NCI-H748 treated with DMSO at 0.1 percent for 48 hours (cell line): ENCODE results near the gene IGFL1.
"Not testable (repeated sequence)": the region's sequence is repeated elsewhere in the genome, so short reads cannot be mapped to it uniquely, and the experiment has no call there.

ENCODE experiments used
- DNase-seq: peaks from one replicate; lab custom pipeline; 2025; lab: John Stamatoyannopoulos, UW

Gene IGFL1

DNA sequence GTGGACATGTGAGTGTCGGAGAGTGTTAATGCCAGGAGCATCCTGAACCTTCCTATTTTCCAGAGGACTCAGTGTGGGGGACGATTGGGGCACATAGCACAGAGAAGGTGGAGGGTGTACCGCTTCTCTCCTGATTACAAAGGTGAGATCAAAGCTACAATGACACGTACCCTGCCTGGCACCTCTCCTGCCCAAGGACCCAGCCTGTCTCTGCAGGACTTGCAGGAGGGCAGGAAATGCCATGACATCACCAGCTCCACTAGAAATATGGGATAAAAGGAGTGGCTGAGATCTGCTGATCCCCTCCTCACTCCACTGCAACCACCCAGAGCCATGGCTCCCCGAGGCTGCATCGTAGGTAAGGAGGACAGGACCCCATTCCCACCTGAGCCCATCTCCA, at the start of gene IGFL1:
TSS of gene IGFL1 (plus strand) at position 301 of the 400 bp plus-strand sequence. CDS start at position 334, 33 bp downstream.
- DNase-seq: no peak

DNA sequence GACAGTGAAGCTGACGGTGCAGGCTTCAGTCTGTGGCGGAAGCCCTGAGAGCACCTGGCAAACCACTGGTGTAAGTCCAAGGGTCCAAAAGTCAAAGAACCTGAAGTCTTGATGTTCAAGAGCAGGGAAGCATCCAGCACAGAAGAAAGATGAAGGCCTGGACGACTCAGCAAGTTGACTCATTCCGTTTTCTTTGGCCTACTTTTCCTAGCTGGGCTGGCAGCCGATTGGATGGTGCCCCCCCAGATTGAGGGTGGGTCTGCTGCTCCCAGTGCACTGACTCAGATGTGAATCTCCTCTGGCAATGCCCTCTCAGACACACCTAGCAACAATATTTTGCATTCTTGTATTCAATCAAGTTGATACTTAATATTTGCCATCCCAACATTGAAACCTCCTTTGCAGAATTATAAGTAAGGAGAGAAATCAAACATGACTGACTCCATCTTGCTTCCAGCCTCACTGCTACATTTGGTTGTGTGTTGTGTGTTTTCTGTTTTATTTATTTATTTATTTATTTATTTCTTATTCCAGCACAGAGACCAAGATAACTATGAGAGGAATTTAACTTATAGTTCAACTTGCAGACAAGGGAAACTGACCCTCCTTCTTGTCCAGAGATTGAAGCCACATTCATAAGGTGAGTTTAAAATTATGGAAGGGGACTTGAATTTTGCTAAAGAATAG, 48.7 kb upstream of the IGFL1 start:
- DNase-seq: no peak

DNA sequence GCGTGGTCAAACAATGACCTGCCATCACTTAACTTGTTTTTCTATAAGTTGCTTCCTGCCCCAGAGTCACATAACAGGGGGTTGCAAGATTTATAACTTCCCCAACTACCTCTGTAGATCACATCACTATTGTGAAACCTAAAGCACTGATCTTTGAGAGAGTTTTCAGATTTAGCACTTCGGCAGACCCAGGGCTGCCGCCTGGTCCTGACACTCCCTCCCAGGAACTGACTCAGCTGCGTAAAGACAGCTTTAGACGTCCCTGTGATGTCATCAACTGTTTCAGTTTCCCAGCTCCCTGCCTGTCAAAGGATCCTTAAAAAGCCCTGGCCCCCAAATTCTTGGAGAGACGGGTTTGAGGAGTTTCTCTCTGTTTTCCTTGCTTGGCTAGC, 48.2 kb upstream of the IGFL1 start:
- no peak for DNase-seq

DNA sequence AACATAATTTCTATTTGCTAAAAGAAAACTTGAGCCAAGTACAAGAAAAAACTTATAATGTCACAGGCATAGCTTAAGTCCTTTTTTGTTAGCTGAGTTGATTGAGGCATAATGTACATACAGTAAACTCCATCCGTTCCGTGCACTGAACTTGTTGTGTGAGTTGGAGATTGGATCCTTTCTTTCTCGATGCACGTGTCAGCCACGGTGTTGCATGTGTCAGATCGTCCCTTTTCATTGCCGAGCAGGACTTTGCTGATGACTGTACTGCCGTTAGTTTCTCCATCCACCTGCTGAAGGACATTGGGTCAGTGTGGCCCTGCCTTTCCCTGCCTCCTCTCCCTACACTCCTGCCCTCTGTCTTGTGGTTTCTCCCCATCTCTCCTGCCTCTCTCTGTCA, 47.1 kb upstream of the IGFL1 start:
- DNase-seq: no peak

DNA sequence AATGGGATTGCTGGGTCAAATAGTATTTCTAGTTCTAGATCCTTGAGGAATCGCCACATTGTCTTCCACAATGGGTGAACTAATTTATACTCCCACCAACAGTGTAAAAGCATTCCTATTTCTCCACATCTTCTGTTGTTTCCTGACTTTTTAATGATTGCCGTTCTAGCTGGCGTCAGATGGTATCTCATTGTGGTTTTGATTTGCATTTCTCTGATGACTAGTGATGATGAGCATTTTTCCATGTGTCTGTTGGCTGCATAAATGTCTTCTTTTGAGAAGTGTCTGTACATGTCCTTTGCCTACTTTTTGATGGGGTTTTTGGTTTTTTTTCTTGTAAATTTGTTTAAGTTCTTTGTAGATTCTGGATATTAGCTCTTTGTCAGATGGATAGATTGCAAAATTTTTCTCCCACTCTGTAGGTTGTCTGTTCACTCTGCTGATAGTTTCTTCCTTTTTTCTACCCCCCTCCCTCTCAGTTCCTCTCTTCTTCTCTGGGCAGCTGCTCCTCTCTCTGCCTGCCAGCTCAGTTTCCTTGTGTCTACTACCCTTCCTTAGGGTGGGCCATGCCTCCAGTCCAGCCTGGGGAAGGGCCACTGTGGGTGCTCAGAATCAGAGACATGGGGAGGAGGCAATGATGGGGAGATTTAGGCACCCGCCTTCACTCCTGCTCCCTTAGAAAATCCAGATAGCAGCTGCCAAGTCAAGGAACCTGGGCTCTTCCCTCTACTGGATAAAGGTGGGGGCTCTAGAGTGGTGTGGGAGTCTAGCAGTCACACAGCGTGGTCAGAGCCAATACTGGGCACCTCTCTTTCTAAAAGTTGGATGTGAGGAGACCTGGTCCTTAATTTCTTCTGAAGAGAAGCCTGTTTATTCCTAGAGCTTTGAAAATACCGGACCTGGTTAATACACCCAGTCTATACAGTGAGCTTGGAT, 44.5 kb upstream of the IGFL1 start:
- not testable (repeated sequence) for DNase-seq

DNA sequence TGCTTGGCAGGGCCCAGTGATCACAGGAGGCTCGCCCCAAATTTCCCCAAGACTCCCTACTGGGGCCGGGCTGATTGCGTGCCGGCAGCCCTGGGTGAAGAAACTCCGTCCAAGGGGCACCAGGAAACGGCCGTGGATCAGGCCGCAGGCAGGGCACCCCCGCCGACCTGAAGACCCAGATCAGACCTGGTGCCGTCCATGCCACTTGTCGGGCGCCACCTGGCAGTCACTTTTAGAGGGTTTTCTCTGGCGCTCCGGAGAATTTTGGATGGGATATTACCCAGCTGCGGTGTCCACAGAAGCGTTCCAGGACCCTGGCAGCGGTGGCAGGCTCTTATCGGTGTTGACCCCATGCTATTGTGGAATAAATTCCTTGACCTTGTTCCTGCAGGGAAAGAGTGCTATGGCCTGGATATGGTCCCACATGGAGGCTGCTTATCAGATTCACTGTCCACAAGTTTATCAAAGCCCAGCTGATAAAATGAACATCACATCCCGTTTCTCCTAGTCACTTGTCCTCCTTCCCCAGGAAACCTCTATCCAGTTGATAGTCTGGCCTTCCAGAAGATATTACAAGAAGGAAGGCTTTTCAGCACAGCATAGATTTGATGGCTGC, 43.3 kb upstream of the IGFL1 start:
- DNase-seq: no peak

DNA sequence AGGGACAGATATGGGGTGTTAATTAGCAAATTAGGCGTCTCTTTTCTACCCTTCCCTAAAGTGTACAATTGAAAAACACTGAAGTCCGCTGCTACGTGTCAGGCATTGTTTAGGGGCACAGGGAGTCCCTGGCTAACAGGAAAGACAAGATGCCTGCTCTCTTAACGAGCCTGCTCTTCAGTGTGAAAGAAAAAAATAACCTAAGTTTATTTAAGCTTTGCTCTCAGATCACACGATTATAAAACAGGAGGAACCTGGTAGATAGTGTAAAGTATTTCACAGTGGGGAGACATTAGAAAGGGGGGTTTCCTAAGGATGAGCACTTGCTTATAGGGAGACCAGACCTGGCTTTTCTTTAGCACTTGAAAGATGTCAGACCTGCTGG, 42.8 kb upstream of the IGFL1 start:
- no peak for DNase-seq

DNA sequence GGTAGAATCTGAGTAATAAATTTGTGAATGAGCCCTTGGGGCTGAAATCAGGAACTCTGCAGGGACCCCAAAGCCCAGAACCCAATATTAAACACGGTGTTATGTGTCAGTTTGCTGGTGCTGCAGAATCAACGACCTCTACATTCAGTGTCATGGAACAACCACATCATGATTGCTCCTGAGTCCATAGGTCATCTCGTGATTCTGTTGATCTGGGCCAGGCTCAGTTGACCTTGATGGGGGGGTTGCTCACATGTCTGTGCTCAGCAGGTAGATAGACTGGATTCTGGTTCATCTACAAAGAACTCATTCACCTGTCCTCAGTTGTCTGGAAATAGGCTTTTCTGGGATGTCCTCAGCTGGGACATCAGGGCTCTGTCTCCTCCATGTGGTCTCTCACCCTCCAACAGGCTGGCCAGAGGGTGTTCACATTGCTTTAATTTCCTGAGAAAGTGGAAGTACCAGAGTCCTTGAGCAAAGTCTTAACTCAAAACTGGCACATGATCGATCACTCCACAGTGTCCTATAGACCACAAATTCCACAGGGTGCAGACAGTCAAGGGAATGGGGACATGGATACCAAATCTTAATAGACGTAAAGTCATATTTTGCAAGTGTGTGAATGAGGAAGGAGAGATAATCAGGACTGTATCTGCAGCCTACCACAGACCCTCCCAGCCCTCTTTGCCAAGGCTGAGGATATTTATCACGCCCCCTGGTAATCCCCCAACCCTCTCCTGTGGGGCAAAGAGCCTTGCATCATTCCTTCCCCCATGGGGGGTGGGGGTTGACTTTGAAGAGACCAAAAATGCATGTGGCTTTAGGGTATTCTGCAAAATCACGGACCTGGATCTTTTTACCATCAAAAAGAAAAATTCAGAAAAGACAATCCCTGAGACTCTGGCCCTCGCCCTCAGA, 39.3 kb upstream of the IGFL1 start:
- no peak for DNase-seq

DNA sequence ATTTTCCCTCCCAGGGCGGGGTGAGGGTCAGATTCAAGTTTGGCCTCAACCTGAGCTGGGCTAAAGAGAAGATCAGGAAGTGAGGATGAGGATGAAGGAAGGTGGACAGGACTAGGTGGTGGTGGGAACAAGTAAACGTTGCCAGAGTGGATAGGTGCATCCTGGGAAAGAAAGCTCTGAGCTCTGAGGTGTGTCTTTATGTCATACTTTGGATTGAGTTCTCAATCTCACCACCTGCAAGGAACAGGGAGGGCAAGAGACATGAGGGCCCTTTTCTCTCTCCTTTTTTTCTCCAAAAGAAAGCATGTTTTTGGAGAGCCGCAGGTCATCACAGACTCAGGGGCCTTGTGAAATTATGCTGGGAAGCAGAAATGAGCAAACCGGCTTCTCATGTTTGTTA, 38.2 kb upstream of the IGFL1 start:
- DNase-seq: no peak

DNA sequence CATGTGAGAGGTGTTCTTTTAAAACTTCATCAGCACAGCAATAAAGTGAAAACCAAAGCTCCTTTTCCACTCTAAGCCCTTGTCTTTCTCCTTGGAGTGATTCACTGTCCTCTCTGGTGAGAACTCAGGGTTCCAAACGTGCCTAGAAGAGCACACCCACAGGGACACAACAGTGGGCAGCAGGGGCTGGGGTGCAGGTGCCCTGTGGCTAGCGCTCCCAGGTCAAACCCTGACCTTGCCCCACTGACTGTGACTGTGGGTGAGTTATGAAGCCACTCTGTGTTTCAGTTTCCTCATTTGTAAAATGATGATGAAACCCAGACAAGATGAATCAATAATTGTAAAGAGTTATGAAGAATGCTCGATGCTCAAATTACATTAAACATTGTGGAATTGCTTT, 37.6 kb upstream of the IGFL1 start:
- DNase-seq: no peak

DNA sequence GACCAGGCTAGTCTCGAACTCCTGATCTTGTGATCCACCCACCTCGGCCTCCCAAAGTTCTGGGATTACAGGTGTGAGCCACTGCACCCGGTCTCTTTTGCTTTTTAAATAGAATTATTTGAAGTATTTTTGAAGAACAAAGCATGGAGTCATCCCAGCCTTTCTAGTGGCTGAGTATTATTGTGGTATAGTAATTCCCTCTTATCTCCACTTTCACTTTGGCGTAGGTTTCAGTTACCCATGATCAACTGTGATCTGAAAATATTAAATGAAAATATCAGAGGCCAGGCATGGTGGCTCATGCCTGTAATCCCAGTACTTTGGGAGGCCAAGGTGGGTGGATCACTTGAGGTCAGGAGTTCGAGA, 36.9 kb upstream of the IGFL1 start:
- DNase-seq: not testable (repeated sequence)

DNA sequence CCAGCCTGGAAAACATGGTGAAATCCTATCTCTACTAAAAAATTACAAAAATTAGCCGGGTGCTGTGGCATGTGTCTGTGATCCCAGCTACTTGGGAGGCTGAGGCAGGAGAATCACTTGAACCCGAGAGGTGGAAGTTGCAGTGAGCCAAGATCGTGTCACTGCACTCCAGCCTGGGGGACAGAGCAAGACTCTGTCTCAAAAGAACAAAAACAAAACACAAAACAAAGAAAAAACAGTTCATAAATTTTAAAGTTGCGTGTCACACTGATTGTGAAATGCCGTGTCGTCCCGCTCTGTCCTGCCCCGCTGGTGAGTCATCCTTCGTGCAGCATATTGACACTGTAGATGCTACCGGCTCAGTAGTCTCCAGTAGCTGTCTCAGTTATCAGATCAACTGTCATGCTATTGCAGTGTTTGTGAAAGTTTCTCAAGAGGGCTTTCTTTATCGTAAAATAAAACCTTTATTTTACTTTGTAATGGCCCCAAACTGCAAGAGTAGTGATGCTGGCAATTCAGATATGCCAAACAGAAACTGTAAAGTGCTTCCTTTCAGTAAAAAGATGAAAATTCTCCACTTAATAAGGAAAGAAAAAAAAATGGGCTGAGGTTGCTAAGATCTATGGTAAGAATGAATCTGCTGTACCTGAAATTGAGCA, 36.4 kb upstream of the IGFL1 start:
- DNase-seq: peak; percentile 7

DNA sequence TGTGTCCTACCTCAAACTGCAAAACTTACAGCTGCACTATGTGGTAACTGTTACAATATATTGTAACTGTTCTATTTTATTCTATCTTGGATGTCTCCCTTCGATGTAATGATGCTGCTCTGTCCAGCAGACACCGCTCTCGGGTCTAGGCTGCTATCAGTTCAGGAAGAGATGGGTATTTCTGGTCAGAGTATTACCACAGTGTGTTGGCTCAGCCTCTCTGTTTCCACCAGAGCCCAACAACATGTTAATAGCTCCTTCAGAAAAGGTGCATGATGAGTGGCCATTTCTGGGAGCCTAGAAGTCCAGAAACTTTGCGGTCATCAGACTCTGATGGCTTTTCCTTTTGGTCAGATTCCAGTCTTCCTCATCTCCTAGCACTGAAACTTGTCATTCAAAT, 35.9 kb upstream of the IGFL1 start:
- DNase-seq: no peak

DNA sequence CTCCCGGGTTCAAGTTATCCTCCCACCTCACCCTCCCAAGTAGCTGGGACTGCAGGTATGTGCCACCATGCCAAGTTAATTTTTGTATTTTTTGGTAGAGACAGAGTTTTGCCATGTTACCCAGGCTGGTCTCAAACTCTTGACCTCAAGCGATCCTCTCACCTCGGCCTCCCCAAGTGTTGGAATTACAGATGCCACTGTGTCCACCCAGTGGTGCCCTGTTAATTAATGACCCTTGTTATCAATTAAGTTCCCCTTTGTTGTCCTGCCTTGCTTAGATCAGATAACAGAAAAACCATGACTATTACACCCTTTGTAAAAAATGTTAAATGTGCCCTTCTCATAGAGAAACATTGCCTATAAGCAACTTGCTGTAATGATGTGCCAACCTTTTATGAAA, 34.4 kb upstream of the IGFL1 start:
- DNase-seq: no peak

DNA sequence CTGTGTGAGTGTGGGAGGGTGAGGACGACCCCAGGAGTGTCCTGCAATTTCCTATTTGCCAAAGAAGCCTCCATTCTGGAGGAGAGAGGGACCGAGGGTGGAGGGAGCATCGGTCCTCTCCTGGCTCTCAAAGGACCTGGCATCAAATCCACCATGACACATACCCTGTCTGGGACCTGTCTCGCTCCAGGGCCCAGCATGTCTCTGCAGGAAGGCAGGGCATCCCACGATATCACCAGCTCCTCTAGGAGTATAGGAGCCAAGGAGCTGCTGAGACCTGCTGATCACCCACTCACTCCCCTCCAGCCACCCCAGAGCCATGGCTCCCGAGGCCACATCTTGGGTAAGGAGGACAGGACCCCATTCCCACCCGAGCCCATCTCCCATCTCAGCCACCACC, 33.6 kb upstream of the IGFL1 start:
- not testable (repeated sequence) for DNase-seq

DNA sequence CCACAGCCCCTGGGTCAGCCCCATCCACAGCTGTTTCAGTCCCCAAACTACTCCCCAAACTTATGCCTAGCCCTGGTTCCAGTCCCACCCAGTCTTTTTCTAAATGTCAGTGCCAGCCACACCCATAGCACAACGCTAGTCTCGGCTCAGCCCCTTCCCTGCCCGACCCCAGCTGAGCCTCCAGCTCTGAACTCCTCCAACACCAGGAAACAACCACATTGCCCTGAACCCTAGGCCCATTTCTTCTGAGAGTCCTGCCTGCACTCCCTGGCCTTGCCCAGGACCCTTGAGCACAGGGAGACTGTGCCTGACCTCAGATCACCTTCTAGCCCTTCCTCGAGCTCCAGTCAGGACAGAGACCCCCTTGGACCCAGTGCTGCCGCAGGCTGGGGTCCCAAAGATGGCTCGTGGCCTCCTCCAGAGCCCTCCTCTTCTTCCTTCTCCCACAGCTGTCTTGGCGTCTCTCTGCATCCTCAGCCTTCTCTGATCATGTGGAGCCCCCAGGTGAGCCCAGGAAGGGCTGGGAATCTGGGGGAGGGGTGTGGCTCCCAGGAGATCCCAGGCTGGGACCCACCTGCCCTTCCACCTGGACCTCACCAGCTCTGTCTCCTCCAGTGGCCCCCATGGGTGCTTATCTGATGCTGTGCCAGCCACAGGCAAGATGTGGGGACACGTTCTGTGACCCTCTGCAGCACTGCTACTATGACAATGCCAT, 33.0 kb upstream of the IGFL1 start:
- DNase-seq: no peak

DNA sequence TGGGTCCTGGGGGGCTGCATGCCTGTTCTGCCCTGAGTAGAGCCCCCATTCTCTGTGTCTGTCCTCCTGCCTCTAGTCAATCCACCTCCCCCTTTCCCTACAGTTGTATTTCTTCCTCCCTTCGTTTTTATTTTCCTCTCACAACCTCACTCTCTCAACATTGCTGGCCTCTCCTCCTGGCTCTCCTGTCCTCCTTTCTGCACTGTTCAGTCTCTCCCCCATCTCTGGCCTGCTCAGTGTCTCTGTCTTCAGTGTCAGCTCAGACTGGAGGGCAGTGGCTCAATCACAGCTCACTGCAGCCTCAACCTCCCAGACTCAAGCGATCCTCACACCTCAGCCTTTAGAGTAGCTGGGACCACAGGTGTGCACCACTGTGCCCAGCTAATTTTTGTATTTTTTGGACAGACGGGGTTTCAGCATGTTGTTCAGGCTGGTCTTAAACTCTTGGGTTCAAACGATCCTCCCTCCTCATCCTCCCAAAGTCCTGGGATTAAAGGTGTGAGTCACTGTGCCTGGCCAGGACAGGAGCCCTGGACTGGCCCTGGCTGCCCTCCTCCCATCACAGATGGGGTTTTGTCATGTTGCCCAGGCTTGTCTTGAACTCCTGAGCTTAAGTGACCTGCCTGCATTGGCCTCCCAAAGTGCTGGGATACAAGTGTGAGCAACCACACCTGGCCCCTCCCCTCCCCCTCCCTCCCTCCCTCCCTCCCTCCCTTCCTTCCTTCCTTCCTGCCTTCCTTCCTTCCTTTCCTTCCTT, 32.0 kb upstream of the IGFL1 start:
- DNase-seq: no peak

DNA sequence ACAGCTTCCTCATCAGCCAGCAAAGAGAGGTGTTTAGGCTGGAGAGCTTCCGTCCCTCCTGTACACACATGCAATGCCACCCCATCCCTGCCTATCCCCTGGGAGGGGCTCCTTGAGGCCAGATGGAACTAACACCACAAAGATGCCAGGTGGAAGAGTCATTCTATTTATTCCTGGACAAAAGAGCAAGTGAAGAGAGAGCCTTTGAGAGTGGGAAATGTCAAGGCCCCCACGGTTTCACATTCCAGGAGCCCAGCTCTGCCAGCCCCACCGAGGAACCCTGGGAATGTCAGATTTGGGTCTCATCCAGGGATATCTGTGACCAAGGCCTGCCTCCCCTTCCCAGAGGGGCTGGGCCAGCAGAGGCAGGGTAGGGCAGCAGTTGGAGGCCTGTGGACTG, 30.8 kb upstream of the IGFL1 start:
- no peak for DNase-seq

DNA sequence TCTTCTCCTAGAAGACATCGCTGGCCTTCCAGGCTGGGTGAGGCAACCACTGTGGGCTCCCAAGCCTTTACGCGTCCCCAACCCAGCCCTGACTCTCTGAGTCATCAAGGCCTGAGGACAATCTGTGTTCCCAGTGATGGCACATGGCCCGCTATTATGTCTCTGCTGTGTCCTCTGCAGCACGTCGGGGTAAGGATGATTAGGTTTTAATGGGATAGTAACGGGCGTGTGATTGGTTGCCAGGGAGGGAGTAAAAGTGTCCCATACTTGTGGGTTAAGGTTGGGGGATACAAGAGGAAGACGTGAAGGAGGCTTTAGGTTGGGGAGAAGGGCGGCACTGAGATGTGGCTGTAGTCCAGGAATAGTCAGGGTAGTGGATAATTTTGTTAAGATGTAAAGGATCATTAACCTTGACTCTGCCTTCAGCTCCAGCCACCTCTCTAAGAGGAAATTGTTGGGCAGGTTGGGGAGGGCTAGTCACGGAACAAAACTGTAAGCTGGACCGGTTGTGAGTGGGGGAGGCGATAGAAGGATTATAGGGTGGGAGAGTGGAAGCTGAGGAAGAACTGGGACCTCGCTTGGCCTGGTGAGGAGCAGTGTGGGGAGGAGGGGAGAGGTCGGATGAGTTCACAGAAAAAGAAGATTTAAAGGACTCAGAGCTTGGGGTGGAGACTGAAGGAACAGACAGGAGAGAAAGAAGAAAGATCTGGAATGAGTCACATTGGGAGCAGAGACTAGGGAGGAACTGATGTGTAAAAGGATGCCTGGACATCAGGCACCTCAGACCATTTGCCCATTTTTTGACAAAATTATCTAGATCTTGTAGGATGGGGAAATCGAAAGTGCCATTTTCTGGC, 27.9 kb upstream of the IGFL1 start:
- no peak for DNase-seq
